Stimulated activated CD4-positive, alpha-beta T cell treated with anti-CD3 and anti-CD28 coated beads, Interleukin-1b, Interleukin-23, amount 100 ng/mL, for 1 hour (primary cell): ENCODE measurements around the gene MCTP2.
A peak's percentile ranks its signal among the peaks of the same experiment; 100 is the strongest.

Experiments used
- DNase-seq, 2 donors: peaks; one replicate each; pipeline ENCODE4 v3.0.0-alpha.2; 2020; ENCODE audit warnings: low read depth in 2 of 2

MCTP2 gene, protein sequence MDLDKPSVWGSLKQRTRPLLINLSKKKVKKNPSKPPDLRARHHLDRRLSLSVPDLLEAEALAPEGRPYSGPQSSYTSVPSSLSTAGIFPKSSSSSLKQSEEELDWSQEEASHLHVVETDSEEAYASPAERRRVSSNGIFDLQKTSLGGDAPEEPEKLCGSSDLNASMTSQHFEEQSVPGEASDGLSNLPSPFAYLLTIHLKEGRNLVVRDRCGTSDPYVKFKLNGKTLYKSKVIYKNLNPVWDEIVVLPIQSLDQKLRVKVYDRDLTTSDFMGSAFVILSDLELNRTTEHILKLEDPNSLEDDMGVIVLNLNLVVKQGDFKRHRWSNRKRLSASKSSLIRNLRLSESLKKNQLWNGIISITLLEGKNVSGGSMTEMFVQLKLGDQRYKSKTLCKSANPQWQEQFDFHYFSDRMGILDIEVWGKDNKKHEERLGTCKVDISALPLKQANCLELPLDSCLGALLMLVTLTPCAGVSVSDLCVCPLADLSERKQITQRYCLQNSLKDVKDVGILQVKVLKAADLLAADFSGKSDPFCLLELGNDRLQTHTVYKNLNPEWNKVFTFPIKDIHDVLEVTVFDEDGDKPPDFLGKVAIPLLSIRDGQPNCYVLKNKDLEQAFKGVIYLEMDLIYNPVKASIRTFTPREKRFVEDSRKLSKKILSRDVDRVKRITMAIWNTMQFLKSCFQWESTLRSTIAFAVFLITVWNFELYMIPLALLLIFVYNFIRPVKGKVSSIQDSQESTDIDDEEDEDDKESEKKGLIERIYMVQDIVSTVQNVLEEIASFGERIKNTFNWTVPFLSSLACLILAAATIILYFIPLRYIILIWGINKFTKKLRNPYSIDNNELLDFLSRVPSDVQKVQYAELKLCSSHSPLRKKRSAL

DNA sequence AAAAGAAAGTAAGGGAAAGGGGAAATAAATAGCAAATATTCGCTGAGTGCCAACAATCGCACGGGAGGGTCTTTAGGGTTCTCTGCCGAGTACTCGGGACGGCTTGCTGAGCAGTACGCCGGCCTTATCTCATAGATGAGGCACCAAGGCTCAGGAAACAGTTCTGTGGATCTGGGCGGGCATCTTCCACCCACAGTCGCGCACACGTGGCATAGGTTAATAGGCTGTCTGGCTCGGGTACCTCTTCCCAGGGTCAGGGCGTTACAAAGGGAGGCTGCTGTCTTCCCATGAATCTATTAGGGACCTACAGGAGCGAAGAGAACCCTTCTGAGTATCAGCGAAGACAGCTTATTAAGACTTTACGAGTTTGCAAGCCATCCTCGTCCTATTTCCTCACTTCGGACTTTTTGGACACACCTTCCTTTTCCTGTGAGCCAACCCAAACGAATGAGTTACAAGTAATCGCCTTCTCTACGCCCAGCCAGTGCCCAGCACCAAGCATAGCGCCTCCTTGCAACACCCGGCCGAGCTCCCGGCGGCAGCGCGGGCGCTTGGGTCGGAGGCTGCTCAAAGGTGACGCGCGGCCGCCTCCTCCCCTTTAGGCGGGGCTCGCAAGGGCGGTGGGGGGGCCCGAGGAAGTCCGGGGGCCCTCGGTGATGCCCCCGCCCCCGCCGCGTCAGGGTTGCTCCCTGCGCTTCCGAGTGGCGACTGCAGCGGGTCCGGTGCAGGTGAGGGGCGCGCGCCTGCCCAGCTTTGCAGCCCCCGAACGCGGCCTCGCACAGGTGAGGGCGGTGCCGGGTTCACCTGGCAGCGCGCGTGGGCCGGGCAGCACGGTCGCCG lies at the start of gene MCTP2:
MCTP2 (plus strand) TSS at position 679 of the 840 bp plus-strand sequence. CDS start 66,705 bp downstream, outside the sequence.
- peak; percentile 46 to 54 for DNase-seq

DNA sequence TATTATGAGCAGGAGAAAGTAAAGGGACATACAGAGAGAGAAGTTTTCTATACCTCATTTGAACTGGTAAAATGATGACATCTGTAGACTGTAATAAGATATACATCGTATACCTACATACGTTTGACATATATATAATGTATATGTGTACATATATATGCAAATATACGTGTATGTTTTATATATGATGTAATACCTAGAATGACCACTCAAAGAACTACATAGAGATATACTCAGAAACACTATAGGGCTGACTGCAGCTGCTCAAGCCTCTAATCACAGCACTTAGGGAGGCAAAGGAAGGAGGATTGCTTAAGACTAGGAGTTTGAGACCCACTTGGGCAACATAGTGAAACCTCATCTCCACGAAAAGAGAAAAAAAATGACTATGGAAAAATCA lies 48.5 kb upstream of the MCTP2 start:
- no peak for DNase-seq

DNA sequence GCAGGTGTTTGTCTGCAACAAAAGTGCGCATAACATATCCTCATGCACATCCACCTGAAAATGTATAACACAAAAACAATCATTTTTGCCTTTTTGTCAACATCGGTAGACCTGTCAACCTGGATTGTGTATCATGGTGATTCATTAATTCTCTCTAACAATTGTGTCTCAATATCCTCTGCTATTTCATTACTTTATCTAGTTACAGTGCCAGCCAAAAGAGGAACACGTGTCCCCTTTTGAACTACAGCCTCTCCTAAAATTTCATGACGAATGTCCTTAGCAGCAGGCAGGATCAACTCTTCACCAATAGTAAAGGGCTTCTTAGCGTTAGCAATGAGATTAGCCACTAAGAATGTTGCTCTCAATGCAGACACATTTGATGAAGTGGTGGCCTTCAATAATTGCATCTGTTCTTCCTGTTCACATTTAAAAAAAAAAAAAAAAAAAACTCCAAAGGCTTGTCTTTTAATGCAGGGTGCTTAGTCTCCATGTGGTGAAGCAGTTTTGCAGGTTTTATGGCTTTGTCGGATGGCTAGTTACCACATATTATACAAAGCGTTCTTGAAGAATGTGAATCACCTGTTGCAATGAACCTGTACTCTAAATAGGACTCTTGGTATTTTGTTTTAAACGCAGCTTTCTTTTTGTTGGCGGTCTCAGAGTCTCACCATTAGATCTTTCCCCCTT lies 45.7 kb upstream of the MCTP2 start:
- no peak for DNase-seq

DNA sequence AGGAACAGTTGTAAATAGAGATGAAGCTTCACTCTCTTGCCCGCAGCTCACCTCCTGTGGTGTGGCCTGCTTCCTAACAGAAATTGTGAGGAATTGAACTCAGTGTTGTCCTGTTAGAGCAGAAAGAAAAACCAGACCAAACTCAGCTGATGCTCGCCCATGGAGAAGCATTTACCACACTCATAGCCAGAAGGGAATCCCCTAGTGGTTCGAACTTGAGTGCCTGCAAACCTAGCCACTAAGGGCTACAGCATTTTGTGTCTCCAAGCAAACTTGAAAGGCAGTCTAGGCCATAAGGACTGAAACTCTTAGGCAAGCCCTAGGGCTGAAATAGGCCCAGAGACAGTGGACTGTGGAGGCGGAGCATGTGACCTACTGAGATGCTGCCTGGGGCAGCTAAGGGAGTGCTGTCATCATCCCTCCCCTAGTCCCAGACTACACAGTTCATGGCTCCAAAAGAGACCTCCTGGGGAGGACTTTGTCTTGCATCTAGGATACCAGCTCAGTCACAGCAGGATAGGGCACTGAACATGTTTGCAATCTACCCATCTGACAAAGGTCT lies 44.5 kb upstream of the MCTP2 start:
- DNase-seq: no peak

DNA sequence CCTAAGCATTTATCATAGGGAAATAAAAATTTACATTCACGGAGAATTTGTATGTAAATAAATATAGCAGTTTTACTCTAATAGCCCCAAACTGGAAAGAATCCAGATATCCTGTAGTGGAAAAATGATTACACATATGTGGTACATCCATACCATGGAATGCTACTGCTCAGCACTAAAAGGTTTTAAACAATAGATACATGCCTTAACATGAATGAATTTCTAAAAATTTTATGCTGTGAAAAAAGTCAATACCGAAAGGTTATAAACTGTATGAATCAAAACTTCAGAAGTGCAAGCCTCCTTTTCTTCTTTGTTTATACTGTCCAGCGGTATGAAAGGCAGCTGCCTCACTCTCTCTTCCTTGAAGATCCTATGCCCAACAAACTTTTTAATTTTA lies 37.5 kb upstream of the MCTP2 start:
- no peak for DNase-seq

DNA sequence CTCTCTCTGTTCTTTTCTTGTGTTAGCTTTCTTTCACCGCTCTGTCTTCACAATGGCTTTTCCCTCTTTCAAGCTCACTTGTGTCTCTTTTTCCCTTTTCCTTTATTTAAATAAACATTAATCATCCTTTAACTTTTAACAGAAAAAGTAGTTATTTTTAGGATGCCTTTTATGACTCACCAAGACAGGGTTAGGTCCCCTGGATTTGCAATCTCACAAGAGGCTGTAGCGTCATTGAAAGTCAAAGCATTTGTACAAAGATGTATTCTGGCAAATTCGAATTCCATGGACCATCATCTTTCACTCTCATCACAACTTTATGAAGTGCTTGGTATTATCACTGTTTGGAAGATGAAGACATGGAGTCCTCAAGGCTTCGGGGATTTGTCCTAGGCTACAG lies 34.8 kb upstream of the MCTP2 start:
- no peak for DNase-seq

DNA sequence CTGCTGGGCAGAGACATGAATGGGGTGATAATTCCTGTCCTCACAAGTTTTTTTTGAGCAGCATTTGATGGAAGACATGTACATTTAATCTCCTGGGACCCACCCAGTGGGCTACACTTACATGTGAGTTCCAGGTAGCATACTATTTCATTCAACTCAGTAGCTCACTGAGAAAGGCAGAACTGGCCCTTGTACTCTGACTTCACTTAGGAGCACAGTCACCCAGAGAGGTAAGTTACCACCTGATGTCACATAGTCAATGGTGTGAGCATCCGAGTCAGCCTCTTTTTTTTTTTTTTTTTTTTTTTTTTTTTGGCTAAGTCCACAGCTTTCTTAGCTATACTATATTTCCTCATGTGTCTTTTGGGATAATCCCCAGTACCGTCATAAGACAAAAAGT lies 32.7 kb upstream of the MCTP2 start:
- DNase-seq: no peak

DNA sequence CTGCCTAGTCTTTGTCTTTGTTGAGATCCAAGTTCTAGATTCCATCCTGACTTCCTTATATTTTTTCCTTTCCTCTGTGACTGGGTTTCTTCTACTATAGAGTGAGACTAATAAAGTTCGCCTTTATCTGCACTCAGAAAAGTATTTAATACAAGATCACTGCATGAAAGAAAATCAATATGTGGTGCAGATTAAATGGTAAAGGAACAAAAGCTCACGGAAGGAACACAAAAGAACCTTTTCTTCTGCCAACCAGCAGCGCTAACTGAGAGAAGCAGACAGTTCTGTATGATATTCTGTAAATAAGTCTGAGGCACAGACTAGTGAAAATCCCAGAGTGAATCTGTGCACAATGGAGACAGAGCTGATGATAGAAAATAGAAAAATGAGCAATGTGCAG lies 31.6 kb upstream of the MCTP2 start:
- no peak for DNase-seq

DNA sequence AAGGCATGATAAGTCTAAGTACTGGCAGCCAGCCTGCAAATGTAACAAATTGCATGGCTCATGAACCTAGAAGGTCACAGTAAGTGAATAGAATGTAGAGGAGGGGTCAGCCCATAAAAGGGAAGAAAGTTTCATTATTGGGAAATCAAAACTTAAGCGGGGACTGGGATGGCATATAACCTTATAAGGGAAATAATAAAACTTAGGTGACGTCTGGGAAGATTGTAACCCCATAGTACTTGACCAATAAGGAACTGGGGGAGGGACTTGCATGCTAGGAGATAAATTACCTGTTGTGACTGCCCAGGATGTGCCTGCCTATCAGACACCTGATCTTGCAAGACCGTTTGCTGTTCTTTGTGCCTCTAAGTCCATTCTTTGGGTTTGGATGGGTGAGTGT lies 28.1 kb upstream of the MCTP2 start:
- no peak for DNase-seq

DNA sequence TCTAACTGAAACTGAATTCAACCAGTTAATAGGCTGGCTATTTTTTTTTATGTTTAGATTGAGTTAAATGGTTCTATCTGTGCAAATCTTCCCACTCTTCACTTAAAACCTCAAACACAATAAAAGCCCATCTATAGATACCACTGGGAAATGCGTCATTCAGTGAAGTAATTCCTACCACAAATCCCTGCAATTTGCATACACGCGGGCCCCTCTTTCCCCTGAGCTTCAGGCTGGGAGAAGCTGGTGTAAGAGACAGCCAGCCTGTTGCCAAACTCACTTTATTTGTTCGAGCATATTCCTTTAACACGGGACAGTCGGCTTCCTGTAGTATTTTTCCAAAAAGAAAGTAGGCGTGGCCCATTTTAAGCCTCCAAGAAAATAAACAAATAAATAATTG lies 26.0 kb upstream of the MCTP2 start:
- DNase-seq: no peak

DNA sequence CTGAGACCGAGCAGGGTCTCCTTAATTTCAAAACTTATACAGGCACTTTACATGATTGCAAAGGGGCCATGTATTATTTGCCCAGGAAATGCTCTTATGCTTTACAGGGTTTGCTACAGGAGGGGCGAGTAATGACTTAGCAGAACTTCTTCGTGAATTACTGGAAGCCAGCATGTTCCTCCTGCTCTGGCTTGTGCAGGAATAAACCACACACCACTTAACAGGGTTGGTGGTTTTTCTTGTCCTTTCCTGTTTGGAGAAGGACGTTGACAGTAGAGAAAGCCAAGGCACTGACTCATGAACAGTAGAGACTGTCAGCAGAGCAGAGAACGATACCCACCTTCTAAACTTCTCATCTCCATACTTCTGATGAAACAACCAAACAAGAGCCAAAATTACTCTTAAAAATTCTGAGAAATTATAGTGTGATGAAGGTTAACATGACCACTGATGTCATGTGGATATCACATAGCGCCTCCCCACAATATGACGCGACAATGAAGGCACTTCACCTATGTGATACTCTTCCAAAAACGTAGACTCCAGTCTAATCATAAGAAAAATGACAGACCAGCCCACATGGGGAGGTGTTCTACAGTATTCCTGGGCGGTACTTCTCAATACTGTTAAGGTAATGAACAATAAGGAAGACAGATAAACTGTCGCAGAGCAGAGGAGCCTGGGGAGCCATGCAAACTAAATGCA lies 24.7 kb upstream of the MCTP2 start:
- no peak for DNase-seq

DNA sequence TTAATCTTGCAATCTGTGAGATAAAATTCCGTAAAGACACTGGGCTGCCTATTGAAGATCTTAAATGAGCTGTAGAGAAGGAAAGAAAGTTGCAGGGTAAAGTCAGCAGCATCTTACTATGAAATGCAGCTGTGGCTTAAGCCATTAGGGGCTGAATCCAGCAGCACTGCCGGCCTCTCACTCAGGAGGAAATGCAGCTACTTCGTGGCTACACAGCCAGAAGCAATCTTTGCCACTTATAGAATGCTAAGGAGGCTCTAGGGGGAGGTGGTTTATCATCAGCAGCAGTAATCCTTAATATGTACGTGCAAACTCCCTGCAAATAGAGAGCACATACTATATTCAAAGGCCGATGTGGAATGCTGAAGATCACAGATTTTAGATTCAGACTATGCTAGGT lies 19.1 kb upstream of the MCTP2 start:
- no peak for DNase-seq

DNA sequence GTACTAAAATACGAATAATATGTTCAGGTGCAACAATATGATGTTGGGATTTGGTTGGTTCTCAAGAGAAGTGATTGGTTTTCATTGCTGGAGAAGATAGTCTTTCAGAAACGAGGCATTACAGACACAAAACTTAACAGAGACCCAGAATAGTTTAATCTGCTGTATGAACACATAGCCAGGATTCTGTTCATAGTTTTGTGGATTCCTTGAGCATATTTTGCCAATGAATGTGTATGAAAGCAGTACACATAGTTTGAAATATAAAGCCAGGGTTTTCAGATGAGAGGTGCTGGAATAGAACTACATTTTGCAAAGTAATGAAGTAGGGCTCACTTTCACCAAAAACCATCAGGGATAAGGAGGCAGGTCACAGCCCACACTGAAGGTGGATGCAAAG lies 5.7 kb upstream of the MCTP2 start:
- no peak for DNase-seq

DNA sequence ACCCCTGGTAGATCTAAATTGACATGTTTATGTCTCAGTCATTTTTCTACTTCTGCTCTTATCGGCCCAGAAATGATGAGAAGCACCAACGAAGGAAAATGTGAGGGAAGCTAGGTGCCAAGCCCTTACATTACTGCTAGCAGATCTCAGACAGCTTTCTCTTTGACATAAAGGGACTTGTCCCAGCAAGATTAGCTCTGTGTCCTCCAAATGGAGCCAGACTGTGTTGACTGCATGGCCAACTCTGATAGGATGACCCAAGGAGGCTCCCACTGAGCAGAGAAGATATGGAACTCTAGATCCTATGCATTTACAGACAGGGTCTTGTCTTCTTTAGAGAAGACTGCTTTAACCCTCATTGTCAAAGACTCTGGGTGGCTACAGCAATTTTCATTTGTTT lies 2.8 kb upstream of the MCTP2 start:
- no peak for DNase-seq

DNA sequence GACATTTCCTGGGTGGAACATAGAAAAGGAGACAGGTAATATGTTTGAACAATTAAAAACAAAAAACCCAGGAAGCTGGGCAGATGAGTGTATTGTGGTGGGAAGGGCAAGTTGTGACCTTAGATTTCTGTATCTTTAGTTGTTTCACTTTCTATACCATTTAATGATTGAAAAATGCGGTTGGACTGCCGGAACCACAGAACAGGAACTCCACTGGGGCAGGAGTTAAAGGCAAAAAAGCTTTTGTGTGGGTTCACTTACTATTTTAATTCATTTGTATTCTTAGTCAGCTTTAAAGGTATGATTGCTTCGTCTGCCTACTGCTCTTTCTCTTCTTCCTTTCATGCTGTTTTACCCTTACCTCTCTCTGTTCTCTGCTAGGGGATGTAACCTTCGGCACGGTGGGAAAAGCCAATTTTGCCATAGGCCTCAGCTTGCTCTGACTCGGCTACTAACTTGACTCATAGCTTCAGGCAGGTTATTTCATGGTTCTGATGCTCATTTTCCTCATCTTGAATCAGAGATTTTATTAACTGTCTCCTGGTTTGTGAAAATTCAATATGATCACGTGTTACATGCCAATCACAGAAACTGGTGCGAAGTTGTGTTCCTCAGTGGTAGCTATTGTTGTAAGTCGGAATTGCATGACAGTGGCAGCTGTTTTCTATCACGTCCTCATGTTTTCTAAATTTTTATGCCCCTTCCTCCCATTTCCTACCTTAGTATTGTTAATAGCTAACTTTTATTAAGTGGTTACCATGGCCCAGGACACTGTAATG lies 1.6 kb upstream of the MCTP2 start:
- DNase-seq: peak in 1 of 2 donors; percentile 16

DNA sequence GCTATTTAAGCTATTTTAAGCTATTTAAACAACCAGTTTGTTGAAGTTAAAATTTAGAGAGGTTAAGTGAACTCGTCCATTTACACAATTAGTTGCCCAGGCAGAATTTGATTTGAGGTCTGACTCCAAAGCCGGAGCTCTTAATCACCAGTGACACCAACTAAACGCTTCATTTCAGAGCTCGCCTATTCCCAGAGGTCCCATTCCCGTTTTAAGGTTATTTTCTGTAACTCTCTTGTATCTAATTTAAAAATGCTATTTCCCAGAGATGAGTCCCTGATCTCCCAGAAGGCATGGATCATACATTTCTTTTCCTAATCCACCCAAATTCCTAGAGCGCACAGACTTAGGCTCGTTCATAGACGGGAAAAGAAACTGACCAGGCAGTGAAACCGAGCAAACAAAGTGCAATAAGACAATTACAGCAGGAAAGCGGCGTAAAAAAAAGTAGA lies 904 bp upstream of the MCTP2 start:
- no peak for DNase-seq

DNA sequence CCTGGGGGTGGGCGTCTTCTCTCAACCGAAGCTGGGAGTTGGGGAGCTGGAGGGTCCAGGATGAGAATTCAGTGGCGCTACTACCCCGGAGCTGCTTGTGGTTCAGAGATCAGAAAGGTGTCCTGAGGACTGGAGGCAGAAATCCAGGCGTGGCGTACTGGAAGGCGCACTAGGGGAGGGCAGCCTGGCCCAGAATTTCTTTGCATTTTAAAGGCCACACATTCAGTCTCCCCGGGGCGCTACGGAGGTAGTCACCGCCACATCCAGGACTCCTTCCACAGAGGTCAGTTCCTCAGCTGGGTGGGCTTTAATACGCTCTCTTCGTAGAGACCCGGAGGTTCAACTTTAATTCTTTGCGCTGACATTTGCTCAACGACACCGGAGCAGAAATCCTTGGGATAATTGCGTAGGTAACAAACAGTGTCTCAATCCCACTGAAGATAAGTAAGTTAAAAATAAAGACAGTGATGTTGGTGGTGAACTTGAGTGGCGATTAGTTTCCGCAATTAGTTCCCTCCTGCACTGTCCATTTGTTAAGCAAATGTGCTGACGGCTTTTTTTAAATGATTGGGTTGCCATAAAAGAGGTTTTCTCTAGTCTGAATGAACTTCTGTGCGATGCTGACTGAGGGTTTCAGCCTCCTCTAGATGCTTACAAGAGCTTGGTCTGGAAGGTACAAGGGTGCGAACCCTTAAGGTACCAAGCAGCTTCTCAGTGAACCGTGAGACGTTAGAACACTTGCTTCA lies 535 bp downstream of the MCTP2 start:
- no peak for DNase-seq

DNA sequence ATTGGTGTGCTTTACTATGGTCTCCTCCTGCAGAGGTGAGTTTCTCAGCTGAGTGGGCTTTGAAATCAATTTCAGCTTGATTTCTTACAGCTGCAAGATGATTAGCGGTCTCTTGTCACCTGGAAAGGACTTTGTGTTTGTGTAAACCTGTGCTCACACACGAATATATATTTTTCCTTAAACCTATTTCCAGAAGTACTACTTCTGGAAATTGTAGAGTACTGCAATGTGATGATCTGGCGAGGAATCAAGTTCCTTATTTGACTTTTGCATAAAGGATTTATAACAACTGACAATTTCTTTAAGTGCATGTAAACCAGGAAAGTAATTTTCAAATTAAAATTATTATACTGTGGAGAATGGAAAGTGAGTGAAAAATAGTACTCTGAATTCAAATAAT lies 2.1 kb downstream of the MCTP2 start:
- DNase-seq: no peak

DNA sequence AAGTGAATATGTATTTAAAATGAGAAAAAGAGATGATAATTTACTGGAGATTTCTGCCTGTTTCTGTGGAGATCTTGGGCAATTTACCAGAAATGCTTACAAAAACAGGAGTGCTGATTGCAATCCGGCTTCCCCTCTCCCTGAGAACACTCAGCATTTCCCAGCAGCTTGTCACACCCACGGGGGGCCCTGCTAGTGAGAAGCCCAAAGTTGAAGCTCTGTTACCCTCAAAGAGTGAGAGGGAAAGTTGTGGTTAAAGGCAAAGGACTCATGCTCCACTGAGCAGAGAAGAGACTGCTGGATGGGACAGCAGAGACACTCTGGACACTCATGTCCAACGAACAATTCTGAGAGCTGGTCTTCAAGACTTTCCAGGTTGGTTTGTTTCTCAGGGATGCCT lies 2.9 kb downstream of the MCTP2 start:
- DNase-seq: no peak
